A673 (cell line): ENCODE measurements around the gene AKT3. TPM values are rescaled to one million over a fixed set of nuclear protein-coding genes. Genes with fewer than 3 reads are reported as not detected.
A peak's percentile ranks its signal among the peaks of the same experiment; 100 is the strongest.

Source experiments
- BruUV-seq: library from RNA; stranded (reverse); fragments of 400-500 nt; replicated peaks from 2 replicates; lab custom pipeline; 2021; lab: Mats Ljungman, UMichigan
- CTCF ChIA-PET: fragments of 300-600 bp; sonication (Branson Sonifier 250); formaldehyde crosslinking; loops from one replicate; lab custom pipeline; 2022; ENCODE audit warnings: antibody characterized with exemption; lab: Charles Lee
- POLR2A ChIA-PET: fragments of 300-600 bp; sonication (Branson Sonifier 250); formaldehyde crosslinking; loops from one replicate; lab custom pipeline; 2022; ENCODE audit warnings: antibody characterized with exemption; ENCODE audit not compliant: low non-redundant PET; lab: Charles Lee
- DNase-seq: peaks from one replicate; pipeline ENCODE4 v3.0.0-alpha.2; 2015; ENCODE audit warnings: low spot score
- H3K27ac ChIP-seq: fragments of 200-600 bp; sonication (generic); 2 replicates; pipeline ENCODE4 v1.5.1; 2016; ENCODE audit warnings: mixed run types, low read depth, mild to moderate bottlenecking, mixed read lengths, antibody characterized with exemption, low read length; ENCODE audit not compliant: poor library complexity, severe bottlenecking
- H3K27me3 ChIP-seq: fragments of 200-600 bp; sonication (generic); replicated peaks from 2 replicates; pipeline ENCODE4 v1.6.1; 2017; ENCODE audit warnings: mixed run types, low read depth, mild to moderate bottlenecking, mixed read lengths, antibody characterized with exemption, low read length; ENCODE audit not compliant: insufficient read depth, poor library complexity
- H3K36me3 ChIP-seq: fragments of 200-600 bp; sonication (generic); 2 replicates; pipeline ENCODE4 v1.6.1; 2016; ENCODE audit warnings: mixed run types, mild to moderate bottlenecking, mixed read lengths, antibody characterized with exemption, low read length; ENCODE audit not compliant: insufficient read depth, poor library complexity, severe bottlenecking
- H3K4me1 ChIP-seq: fragments of 200-600 bp; sonication (generic); 2 replicates; pipeline ENCODE4 v1.6.1; 2017; ENCODE audit warnings: mixed run types, mild to moderate bottlenecking, mixed read lengths, antibody characterized with exemption, low read length; ENCODE audit not compliant: insufficient read depth, poor library complexity, severe bottlenecking
- H3K4me3 ChIP-seq: fragments of 200-600 bp; sonication (generic); 2 replicates; pipeline ENCODE4 v1.5.1; 2016; ENCODE audit warnings: low read depth, mixed run types, mild to moderate bottlenecking, mixed read lengths, low read length; ENCODE audit not compliant: poor library complexity, severe bottlenecking
- H3K9me3 ChIP-seq: fragments of 200-600 bp; sonication (generic); 2 replicates; pipeline ENCODE4 v1.6.1; 2016; ENCODE audit warnings: mixed run types, low read depth, mild to moderate bottlenecking, mixed read lengths, antibody characterized with exemption, low read length; ENCODE audit not compliant: poor library complexity, severe bottlenecking
- EZH2 ChIP-seq: fragments of 200-600 bp; sonication (generic); IDR thresholded peaks from 2 replicates; pipeline ENCODE4 v1.6.1; 2017; ENCODE audit warnings: borderline replicate concordance, low read depth, mild to moderate bottlenecking, mixed read lengths, antibody characterized with exemption, low read length; ENCODE audit not compliant: poor library complexity, severe bottlenecking
- intact Hi-C: fragments of 100-400 bp; cut with micrococcal nuclease; formaldehyde crosslinking; loops from one replicate; pipeline ENCODE4 v1.10.0; 2022; ENCODE audit not compliant: unreplicated experiment
- total RNA-seq: library from RNA; stranded (reverse); gene quantifications from 2 replicates; pipeline ENCODE4 v1.2.3, GENCODE V29; 2021
- TF ChIP-seq, protein P1 (sequence below): fragments of 300-800, 200-600 bp; sonication (generic); conservative IDR thresholded peaks from 2 replicates; pipeline ENCODE4 v1.5.1; 2017; ENCODE audit warnings: low read depth, mild to moderate bottlenecking, antibody characterized with exemption, low read length, moderate library complexity, mixed read lengths

Gene AKT3
- total RNA-seq, 1 experiment from 2014 or later = 14.4 TPM

DNA sequence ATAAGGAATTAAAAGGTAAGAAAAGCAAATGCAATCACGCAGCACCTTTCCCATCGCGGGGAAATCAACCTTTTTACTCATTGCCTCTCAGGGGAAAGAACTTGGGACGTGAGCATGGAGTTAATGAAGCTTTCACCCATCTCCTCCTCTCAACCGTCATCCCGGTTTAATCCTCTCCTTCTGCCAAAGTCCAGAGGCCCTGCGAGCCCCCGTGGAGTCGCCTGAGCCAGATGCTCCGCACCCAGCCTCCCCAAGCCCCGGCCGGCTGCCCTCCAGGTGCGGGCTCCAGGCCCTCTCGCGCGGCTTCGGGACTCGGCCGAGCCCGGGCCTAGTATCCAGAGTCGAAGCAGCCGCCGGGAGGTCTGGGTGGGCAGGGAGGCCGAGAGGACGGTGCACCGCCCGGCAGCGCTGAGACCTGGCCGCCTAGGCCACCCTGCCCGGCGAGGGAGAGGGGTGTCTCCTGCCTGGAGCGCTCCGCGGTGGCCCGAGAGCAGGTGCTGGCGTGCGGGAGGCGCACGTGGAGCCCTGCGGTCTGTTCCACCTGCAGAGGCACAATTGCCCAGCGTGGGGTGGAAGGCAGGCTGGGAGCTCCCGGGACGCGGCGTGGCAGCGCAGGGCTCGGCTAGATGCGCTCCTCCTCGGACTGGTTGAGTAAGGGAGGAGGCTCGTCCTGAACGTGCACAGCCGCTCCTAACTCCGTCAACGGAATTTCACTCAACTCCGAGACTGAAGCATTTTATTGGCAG, 375.7 kb downstream of the AKT3 start:
- ChIA-PET CTCF (no interaction called here), POLR2A (no interaction called here)
- no TSS peak for BruUV-seq
- Histone ChIP-seq H3K9me3 (no peaks in the 10 kb centered on the region), H3K4me1 (peaks cover 11% of the 10 kb centered on the region), H3K27me3 (no peaks in the 10 kb centered on the region), H3K36me3 (no peaks in the 10 kb centered on the region), H3K4me3 (no peak overlapping the region), H3K27ac (no peak overlapping the region)
- intact Hi-C loops = loop anchor here (10.0 kb wide), 1 partner anchor 270 kb away; no protein-coding TSS in a partner anchor
- no peak for DNase-seq
- TF ChIP-seq, protein P1, sequence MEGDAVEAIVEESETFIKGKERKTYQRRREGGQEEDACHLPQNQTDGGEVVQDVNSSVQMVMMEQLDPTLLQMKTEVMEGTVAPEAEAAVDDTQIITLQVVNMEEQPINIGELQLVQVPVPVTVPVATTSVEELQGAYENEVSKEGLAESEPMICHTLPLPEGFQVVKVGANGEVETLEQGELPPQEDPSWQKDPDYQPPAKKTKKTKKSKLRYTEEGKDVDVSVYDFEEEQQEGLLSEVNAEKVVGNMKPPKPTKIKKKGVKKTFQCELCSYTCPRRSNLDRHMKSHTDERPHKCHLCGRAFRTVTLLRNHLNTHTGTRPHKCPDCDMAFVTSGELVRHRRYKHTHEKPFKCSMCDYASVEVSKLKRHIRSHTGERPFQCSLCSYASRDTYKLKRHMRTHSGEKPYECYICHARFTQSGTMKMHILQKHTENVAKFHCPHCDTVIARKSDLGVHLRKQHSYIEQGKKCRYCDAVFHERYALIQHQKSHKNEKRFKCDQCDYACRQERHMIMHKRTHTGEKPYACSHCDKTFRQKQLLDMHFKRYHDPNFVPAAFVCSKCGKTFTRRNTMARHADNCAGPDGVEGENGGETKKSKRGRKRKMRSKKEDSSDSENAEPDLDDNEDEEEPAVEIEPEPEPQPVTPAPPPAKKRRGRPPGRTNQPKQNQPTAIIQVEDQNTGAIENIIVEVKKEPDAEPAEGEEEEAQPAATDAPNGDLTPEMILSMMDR = no peak
- TF ChIP-seq EZH2 = no peak

DNA sequence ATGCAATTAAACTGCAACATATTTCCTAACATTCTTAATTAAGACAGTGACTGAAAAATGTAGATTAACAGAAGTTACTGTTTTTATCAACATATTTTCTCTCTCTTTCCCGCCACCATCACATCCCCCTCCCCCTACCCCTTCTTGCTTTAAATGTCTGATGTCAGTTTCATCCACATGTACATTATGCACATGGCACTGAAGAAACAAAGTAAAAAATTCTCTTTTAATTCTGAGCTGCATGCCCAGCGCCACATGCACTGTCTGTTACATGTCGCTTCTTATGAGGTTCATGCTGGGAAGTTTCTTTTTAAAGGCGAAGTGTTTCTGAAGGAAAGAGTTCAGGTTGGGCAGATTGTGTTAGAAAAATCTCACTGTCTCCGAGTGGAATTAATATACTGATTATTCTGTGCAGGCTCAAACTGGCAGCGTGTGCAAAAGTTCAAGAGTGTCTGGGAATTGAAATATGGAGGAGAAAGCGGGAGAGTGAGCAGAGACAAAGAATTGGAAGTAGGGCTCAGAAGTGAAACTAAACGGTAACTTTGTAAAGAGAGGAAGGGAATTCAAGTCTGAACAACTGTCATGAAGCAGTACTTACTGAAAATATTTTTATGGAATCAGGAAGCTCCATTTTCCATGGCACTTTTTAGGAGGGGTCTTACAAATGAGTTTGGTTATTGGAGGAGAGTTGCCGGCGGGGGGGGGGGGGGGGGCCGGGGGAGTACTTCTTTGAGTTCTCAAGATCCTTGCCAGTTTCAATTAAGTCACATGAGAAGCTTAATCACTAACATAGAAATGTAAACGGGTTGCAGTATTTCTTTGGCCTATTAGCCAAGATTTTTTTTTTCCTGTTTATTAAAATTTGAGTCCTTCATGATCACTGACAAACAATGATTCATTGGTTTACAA, 376.6 kb downstream of the AKT3 start:
- BruUV-seq = no TSS peak
- Histone ChIP-seq H3K27me3 (no peaks in the 10 kb centered on the region), H3K4me1 (peaks cover 11% of the 10 kb centered on the region), H3K9me3 (no peaks in the 10 kb centered on the region), H3K4me3 (peak overlapping the region; percentile 37), H3K36me3 (no peaks in the 10 kb centered on the region), H3K27ac (peak overlapping the region; percentile 49)
- intact Hi-C loops = loop anchor here (10.0 kb wide), 1 partner anchor 271 kb away; no protein-coding TSS in a partner anchor
- ChIA-PET POLR2A (interaction anchor here (0.8 kb wide), 1 partner anchor 17 kb away, joined by 5 read pairs; no protein-coding TSS in a partner anchor), CTCF (no interaction called here)
- peak; percentile 10 for DNase-seq
- TF ChIP-seq, protein P1 = no peak
- no peak for TF ChIP-seq EZH2

DNA sequence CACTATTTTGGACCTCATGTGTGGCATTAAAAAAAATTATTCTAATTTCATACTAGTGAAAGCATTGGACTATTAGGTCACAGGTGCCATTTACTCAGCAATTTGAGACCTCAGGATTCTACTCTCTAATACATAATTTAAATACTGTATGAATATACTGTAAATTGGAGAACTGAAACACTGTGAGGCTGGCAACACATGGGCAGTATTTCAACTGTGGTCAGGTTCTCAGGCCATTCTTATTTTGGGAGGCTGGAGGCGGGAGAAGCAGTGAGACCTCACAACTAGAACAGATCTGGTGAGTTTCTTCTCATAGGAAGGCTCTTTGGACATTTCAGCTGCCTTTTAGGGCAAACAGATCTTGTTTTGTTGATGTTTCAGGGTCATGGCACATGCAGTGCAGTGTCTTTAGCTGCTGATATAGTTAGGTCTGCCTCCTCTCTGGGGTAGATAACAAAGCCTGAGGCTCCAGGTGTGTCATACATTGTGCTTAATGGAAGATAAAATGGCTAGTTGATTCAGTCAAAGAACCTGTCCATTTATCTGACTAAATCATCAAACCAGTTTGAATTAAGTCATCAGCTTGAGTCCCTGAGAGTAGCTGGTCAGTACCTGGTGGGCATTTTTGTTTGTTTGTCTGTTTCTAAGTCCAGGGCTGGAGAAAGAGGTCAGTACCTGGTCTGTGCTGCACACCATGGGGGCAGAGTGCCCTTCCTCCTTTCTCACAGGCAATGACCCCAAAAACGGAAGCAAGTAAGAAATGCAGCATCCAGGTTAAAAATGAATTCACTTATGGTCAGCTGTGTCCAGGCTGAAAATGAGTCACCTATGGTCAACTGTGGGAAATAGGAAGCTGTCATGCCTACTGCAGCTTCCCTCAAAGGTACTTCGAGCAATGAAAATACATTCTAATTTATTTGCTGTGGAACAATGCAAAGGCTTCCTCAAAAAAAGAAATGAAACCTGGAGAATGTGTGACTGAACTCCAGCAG, 378.0 kb downstream of the AKT3 start:
- ChIA-PET POLR2A (no interaction called here), CTCF (no interaction called here)
- H3K4me1 ChIP-seq = peaks cover 11% of the 10 kb centered on the region
- no peaks in the 10 kb centered on the region for H3K9me3 ChIP-seq
- no peak for DNase-seq
- no peaks in the 10 kb centered on the region for H3K27me3 ChIP-seq
- H3K27ac ChIP-seq = no peak overlapping the region
- BruUV-seq = no TSS peak
- TF ChIP-seq EZH2 = no peak
- TF ChIP-seq, protein P1 = no peak
- H3K4me3 ChIP-seq = no peak overlapping the region
- H3K36me3 ChIP-seq = no peaks in the 10 kb centered on the region
- intact Hi-C loops = loop anchor here (10.0 kb wide), 1 partner anchor 273 kb away; no protein-coding TSS in a partner anchor
